Stimulated activated naive CD8-positive, alpha-beta T cell treated with anti-CD3 and anti-CD28 coated beads, Interleukin-15, Interleukin-2, amounts not matched to agents 100 ng/mL and 50 ng/mL, for 24 hours (primary cell): ENCODE measurements around the gene ADCY5.

ENCODE experiments used
- H3K27ac Mint-ChIP-seq: one replicate; pipeline ENCODE4 v1.8.0; 2021; ENCODE audit warnings: mild to moderate bottlenecking, mixed read lengths
- H3K27me3 Mint-ChIP-seq: one replicate; pipeline ENCODE4 v1.8.0; 2021; ENCODE audit warnings: mixed read lengths
- H3K36me3 Mint-ChIP-seq: one replicate; pipeline ENCODE4 v1.8.0; 2021; ENCODE audit warnings: low read depth, mixed read lengths
- H3K4me1 Mint-ChIP-seq: one replicate; pipeline ENCODE4 v1.8.0; 2021; ENCODE audit warnings: low read depth, mixed read lengths
- H3K4me3 Mint-ChIP-seq: one replicate; pipeline ENCODE4 v1.8.0; 2021; ENCODE audit warnings: mild to moderate bottlenecking, mixed read lengths
- H3K9me3 Mint-ChIP-seq: one replicate; pipeline ENCODE4 v1.8.0; 2021; ENCODE audit warnings: mixed read lengths

The ADCY5 gene

DNA sequence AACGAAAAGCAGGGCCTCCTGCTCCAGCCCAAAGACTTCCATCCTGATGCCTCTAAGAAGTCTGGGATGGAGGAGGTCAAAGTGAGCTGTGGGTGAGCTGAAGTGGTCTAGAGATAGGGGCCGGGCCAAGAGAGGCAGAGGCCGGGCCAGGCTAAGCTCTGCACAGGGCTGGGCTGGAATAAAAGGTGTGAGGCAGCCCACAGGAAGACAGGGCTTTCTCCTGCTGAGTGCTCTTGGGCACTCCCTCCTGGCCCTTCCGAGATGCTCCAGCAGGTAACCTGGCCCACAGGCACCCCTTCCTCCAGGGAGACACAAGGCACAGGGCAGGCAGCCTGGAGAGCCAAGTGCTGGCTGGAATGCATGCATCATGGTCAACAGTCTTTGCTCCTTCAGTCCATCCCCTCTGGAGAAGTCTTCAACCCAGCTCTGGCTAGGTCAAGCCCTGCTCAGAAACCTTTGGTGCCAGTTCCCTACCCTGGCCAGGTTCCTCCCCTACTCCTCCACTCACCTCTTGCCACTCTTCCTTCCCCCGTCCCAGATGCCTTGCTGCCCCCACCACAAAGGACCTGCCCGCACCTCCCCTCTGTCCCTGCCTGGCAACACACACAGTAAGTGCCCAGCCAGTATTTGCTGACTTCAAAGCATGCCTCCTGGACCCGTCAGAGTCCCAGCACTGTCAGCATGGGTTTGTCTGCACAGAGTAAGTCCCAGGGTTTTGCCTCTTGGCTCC lies 153.6 kb downstream of the ADCY5 start:
- H3K4me1 Mint-ChIP-seq, result no peaks in the 10 kb centered on the region
- no peaks in the 10 kb centered on the region for H3K9me3 Mint-ChIP-seq
- no peak overlapping the region for H3K4me3 Mint-ChIP-seq
- H3K36me3 Mint-ChIP-seq, result no peaks in the 10 kb centered on the region
- no peak overlapping the region for H3K27ac Mint-ChIP-seq
- H3K27me3 Mint-ChIP-seq, result no peaks in the 10 kb centered on the region

DNA sequence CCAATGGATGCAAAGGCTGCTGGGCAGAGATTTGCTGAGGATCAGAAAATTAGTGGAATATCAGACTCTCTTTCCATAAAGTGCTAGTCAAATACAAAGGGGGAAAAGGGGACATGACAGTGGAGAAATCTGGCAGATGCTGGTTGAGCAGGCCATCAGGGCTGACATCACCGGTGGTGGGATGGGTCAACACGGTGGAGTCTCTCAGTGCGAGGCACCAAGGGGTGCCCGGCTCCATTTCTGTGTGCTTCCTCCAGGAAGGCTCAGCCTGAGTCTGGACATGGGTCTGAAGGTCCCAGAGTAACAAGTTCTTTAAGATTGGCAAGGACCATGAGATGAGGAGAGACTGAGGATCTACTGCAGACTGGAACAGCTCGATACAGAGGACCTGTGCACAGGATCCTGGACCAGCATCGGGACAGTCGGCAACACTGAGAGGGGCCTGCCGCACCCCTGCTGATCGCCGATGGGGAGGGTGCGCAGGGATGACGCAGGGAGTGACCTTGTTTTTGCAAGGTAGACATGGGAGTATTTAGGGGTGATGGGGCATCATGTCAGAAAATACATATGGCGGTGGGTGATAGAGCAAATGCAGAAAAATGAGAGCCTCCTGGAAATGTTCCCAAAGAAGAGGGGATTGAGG lies 154.5 kb downstream of the ADCY5 start:
- Mint-ChIP-seq H3K27me3 (no peaks in the 10 kb centered on the region), H3K36me3 (no peaks in the 10 kb centered on the region), H3K27ac (no peak overlapping the region), H3K4me1 (no peaks in the 10 kb centered on the region), H3K9me3 (no peaks in the 10 kb centered on the region), H3K4me3 (no peak overlapping the region)

DNA sequence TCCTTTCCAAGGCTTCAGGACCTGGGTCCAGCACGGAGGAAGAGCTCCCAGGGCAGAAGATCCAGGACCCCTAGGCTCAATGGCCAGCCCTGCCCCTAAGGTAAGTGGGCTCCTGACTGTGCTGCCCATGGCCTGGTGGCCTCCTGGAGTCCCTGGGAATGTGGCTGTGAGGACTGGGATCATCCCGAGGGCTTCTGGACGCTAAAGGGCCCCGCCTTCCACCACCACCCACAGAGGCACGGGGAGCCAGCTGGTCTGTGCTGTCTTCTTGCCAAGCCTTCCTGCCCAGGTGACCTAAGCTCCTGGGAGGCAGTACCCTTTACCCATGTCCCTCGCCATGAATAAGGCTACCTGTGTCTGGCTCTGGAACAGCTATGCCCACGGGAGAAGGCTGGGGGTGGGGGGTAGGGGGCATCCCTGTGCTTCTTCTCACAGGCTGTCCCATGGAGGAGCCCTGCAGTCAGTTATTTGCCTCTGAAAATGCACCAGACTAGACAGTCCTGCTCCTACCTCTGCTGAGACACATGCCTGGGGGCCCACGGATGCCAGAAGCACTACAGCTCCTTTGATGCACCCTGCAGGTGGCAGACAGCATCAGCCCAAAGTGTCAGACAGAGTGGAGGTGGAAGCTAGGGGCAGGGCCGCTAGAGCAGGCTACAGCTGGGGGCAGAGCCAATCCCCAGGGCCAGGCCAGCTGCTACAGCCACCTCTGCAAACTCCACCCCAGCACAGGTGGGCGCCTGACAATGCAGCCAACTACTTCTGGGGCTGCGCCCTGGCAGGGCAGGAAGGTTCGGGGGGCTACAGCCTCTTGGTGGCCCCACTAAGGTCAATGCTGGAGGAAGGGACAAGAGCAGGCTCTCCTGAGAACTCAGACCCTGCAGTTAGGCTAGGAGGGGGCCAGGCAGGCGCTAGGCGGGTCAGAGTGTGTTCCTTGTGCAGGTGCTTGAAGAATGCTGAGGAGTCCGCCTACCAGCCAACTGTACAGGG lies 156.3 kb downstream of the ADCY5 start:
- Mint-ChIP-seq H3K4me3 (no peak overlapping the region), H3K4me1 (no peaks in the 10 kb centered on the region), H3K27me3 (no peaks in the 10 kb centered on the region), H3K9me3 (no peaks in the 10 kb centered on the region), H3K27ac (no peak overlapping the region), H3K36me3 (no peaks in the 10 kb centered on the region)

- Mint-ChIP-seq H3K4me1 (no peaks in the 10 kb centered on the region), H3K36me3 (no peaks in the 10 kb centered on the region), H3K27ac (no peak overlapping the region), H3K4me3 (no peak overlapping the region), H3K9me3 (no peaks in the 10 kb centered on the region), H3K27me3 (no peaks in the 10 kb centered on the region)
These were observed 157.5 kb downstream of the ADCY5 start for GRCh38 chr3:123291404-123291803.

DNA sequence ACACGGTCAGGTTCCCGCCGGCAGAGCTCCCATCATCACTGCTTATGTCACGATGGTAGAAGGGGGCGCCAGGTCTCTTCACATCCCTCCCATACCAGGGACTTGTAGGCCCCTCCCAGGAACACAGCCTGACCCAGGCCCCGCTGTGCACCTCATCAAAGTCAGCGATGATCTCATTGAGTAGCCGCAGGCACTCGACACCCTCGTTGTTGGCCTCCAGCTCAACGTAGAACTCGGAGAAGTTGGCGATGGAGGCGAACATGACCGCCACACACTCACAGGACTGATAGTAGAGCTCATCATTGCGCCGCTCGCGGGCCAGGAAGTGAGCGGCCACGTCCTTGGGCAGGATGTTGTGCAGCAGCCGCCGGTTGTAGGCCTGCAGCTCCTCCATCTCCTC lies 157.9 kb downstream of the ADCY5 start:
- Mint-ChIP-seq H3K36me3 (no peaks in the 10 kb centered on the region), H3K27ac (no peak overlapping the region), H3K27me3 (no peaks in the 10 kb centered on the region), H3K4me3 (no peak overlapping the region), H3K9me3 (no peaks in the 10 kb centered on the region), H3K4me1 (no peaks in the 10 kb centered on the region)

DNA sequence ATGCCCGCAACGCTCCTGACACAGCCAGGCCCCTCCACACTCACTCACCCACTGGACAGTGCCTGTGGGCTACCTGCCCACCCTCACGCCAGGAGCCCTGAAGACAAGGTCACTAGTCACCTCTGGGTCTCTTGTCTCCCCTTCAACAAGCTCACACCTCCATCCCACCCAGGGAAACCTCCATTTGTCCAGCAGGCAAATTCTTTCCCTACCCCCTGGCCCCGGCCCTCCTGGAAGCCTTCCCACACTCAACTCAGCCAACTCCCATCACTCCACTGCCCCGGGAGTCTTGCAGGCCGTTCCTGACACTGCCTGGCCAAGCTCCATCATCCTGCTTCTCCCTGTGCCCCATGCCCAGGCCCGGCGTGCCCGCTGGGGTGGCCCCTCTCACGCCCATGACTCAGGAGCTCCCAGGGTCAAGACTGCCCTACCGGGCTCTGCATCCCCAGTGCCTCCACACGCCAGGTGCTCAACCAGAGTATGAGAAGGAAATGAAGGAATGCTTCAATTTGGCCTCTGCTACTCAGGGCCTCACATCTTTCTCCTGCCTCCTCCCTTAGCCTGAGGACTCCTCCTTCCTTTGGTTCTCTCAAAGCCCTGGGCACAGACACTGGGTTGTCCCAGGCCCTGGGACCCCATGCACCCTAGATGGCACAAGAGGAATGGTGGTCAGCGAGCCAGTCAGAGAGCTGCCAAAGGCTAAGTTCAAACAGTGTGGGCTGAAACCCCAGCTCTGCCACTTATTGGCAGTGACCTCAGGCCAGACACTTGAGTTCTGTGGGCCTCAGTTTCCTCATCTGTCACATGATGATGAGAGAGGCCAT lies 158.6 kb downstream of the ADCY5 start:
- Mint-ChIP-seq H3K4me3 (no peak overlapping the region), H3K27me3 (no peaks in the 10 kb centered on the region), H3K4me1 (no peaks in the 10 kb centered on the region), H3K9me3 (no peaks in the 10 kb centered on the region), H3K27ac (no peak overlapping the region), H3K36me3 (no peaks in the 10 kb centered on the region)

DNA sequence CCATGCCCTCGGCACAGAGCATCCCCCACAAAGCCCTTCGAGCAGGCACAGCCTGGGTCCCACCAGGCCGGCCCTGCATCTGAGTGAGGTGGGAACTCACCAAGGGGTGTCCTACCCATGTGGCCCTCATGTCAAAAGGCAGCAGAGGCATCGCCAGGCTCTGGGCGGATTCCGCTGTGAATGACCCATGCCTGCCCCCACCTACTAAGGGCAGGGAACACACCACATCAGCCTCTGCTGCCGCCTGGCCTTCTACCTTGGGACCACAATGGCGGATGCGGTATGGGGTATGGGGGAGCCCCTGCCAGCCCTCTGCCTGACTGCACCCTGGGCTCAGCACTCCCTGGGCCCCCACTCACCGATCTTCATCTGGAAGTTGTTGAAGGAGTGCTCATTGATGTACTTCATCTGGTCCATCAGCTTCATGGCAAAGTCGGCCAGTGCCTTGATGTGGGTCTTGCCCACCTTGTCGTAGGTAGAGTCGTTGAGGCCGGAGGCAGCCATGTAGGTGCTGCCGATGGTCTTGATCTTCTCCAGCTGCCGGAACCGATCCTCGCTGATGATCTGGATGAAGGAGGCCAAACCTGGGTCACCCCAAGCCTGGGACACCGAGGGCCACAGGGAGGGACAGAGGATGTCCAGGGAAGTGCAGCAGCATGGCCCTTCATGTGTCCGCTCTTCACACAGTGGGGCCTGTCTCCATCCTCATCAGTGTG lies 159.3 kb downstream of the ADCY5 start:
- H3K4me1 Mint-ChIP-seq, result no peaks in the 10 kb centered on the region
- no peaks in the 10 kb centered on the region for H3K9me3 Mint-ChIP-seq
- H3K4me3 Mint-ChIP-seq, result no peak overlapping the region
- H3K36me3 Mint-ChIP-seq, result no peaks in the 10 kb centered on the region
- no peak overlapping the region for H3K27ac Mint-ChIP-seq
- no peaks in the 10 kb centered on the region for H3K27me3 Mint-ChIP-seq

GRCh38 chr3:123287962-123288302 lies 161.0 kb downstream of the ADCY5 start:
- Mint-ChIP-seq H3K4me1 (no peaks in the 10 kb centered on the region), H3K27me3 (no peaks in the 10 kb centered on the region), H3K9me3 (no peaks in the 10 kb centered on the region), H3K4me3 (no peak overlapping the region), H3K27ac (no peak overlapping the region), H3K36me3 (no peaks in the 10 kb centered on the region)

DNA sequence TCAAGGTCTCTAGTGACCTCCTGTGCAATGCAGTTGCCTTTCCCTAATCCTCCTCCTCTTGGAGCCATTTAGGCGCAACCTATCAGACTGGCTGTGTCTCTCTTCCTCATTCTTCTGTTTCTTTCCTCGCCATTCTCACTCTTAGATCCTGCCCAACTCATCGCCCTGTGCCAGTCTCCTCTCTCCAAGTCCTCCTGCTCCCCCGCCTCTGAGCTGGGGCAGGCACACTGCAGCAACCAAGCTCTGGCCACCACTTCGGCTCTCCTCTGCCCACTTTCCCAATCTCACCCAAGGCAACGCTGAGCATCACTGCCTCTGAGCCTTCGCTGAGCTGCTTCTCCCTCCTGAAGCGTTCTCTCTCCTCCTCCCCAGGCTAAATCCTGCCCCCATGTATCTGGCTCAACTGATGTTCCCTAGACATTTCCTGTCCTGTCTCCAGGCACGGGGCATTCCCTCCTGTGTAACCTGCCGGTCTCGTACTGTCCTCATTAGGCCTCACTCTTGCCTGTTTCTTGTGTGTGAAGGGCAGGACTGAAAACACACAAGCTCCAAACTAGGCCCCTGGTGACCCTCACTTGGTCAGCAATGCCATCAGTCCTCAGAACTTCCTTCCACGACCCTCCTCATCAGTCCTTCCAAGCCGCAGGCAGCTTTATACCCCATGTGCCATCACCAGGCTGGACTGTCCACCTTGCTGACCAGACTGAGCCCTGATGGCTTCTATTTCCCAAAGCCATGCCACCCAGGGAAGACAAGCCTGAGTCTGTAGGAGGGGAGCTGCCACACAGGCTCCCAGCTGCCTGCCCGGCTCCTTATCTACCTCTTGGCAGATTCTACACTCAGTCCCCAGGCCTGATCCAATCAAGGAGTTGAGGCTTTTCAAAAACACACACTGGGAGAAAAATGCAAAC lies 161.6 kb downstream of the ADCY5 start:
- no peaks in the 10 kb centered on the region for H3K36me3 Mint-ChIP-seq
- H3K9me3 Mint-ChIP-seq, result no peaks in the 10 kb centered on the region
- no peaks in the 10 kb centered on the region for H3K4me1 Mint-ChIP-seq
- H3K4me3 Mint-ChIP-seq, result no peak overlapping the region
- no peak overlapping the region for H3K27ac Mint-ChIP-seq
- no peaks in the 10 kb centered on the region for H3K27me3 Mint-ChIP-seq

DNA sequence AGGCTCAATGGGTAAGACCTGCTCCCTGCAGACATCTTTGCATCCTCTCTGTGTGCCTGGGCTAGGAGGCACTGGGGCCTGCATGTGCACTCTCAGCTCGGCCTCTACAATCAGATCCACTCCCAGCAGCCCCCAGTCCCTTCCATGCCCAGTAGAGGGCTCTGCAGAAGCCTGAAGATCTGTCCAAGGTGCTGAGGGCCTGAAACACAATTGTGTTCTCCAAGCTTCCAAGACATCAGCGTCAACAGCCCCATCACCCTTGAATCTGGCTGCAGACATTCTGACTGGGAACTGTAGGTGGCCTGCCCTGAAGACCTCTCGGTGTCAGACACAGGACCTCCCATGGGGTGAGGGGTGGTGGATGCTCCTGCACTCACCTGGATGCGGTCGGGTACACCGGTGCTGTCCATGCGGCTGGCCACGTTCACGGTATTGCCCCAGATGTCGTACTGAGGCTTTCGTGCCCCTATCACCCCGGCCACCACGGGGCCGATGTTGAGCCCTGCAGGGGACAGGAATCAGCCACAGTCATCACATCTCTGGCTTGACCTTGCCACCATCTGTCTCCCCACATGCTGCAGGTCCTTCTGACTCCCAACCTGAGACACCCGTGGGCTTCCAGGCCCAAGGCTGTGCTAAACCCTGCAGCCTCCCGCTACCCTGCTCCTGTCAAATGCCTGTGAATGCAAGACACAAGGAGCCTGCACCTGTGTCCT lies 162.4 kb downstream of the ADCY5 start:
- Mint-ChIP-seq H3K9me3 (no peaks in the 10 kb centered on the region), H3K4me1 (no peaks in the 10 kb centered on the region), H3K4me3 (no peak overlapping the region), H3K36me3 (no peaks in the 10 kb centered on the region), H3K27ac (no peak overlapping the region), H3K27me3 (no peaks in the 10 kb centered on the region)

- no peak overlapping the region for H3K27ac Mint-ChIP-seq
- no peaks in the 10 kb centered on the region for H3K4me1 Mint-ChIP-seq
- no peaks in the 10 kb centered on the region for H3K9me3 Mint-ChIP-seq
- H3K27me3 Mint-ChIP-seq, result no peaks in the 10 kb centered on the region
- H3K4me3 Mint-ChIP-seq, result no peak overlapping the region
- H3K36me3 Mint-ChIP-seq, result no peaks in the 10 kb centered on the region
These were observed 163.0 kb downstream of the ADCY5 start for GRCh38 chr3:123285931-123286307.

DNA sequence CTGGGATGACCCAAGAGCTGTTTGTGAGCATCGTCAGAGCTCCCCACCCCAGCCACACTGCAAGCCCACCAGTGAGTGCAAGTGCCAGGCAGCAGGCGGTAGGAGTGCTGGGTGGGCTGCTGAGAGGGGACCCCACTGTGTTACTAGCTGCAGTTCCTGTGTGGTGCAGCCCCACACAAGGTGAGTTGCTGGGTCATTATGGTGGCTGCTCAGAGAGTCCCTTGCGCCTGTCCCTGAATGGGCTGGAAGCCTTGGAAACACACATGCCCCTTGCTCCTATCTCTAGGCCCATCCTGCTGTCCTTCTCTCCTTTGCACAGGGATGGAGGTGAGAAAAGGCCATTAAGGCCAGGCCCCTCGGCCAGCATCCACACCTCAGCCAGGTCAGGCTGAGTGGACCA lies 163.4 kb downstream of the ADCY5 start:
- Mint-ChIP-seq H3K4me1 (no peaks in the 10 kb centered on the region), H3K36me3 (no peaks in the 10 kb centered on the region)

DNA sequence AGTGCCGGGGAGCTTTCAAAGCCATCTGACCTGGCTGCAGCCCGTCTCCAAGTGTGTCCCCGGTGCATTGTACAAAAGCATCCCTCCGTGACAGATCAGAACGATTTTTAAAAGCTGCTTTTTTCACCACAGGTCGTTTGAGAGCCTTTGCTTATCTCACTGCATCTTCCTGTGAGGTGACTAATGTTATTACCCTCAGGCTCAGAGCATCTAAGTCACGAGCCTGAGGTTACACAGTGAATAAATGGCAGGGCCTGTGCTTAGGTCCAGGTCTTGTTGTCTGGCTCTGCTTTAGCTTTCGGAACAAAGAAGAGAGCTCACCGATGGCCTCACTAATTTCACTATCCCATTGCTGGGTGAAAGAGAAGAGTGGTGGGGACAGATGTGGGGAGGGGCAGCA lies 163.8 kb downstream of the ADCY5 start:
- H3K9me3 Mint-ChIP-seq, result no peaks in the 10 kb centered on the region
- H3K4me1 Mint-ChIP-seq, result no peaks in the 10 kb centered on the region
- H3K27ac Mint-ChIP-seq, result no peak overlapping the region
- H3K4me3 Mint-ChIP-seq, result no peak overlapping the region
- no peaks in the 10 kb centered on the region for H3K27me3 Mint-ChIP-seq
- no peaks in the 10 kb centered on the region for H3K36me3 Mint-ChIP-seq

More for the DNA sequence above, 163.4 kb downstream of the ADCY5 start:
- no peaks in the 10 kb centered on the region for H3K27me3 Mint-ChIP-seq
- no peaks in the 10 kb centered on the region for H3K9me3 Mint-ChIP-seq
- no peak overlapping the region for H3K27ac Mint-ChIP-seq
- H3K4me3 Mint-ChIP-seq, result no peak overlapping the region
